Measurements from ENCODE around the gene ABCA1. TPM values are rescaled to one million over a fixed set of nuclear protein-coding genes. Genes with fewer than 3 reads are reported as not detected.
"Not testable (repeated sequence)": the region's sequence is repeated elsewhere in the genome, so short reads cannot be mapped to it uniquely, and the experiment has no call there.

Gene ABCA1
- total RNA-seq, 8 experiments from 2014 or later, result 9.1 to 103 (median 15.4) TPM

GRCh38 chr9:104935501-104935810 is 7.5 kb upstream of the ABCA1 start:
- ATAC-seq (replicated peaks in 6 of 8); H3K27ac ChIP-seq; H3K4me3 ChIP-seq; H3K4me1 ChIP-seq (replicated peaks in 1 of 2): not testable (repeated sequence)
- 20 to 100% (median 75%) methylated on average over 1 to 6 of the region's 7 CpGs; no CpG with 5 or more reads in 1 of the 10 experiments for WGBS, 10 experiments
- in situ Hi-C loops (cut with MboI; ENCODE audit: low pct_unique_long_range_greater_than_20kb in 2 of 9, low sequenced_read_pairs in 9 of 9, unreplicated experiment in 9 of 9), result loop anchor here in 4 of 9 experiments (10.0 to 25.0 kb wide), 4 partner anchors 59 to 302 kb away; partner anchors contain the start of gene SLC44A1 (in 1 of the 4)

- in situ Hi-C loops (cut with MboI; ENCODE audit: low pct_unique_long_range_greater_than_20kb in 2 of 9, low sequenced_read_pairs in 9 of 9, unreplicated experiment in 9 of 9), result loop anchor here in 4 of 9 experiments (10.0 to 25.0 kb wide), 4 partner anchors 60 to 302 kb away; partner anchors contain the start of gene SLC44A1 (in 1 of the 4)
- ATAC-seq (replicated peaks in 6 of 8), result no peak
- Histone ChIP-seq H3K4me1 (replicated peaks in 1 of 2) (peaks cover 0 to 4% of the 10 kb centered on the region in 2 donors), H3K4me3 (no peak overlapping the region), H3K27ac (no peak overlapping the region)
- WGBS, 10 experiments, result 53 to 89% (median 64%) methylated on average over 1 to 2 of the region's 2 CpGs; no CpG with 5 or more reads in 3 of the 10 experiments
These were observed 6.9 kb upstream of the ABCA1 start for GRCh38 chr9:104934691-104935500.

GRCh38 chr9:104933091-104933490 is 5.1 kb upstream of the ABCA1 start:
- not testable (repeated sequence) for H3K4me3 ChIP-seq; H3K27ac ChIP-seq; ATAC-seq (replicated peaks in 6 of 8)
- peaks cover 5 to 11% of the 10 kb centered on the region in 2 donors for H3K4me1 ChIP-seq (replicated peaks in 1 of 2)
- in situ Hi-C loops (cut with MboI; ENCODE audit: low pct_unique_long_range_greater_than_20kb in 2 of 9, low sequenced_read_pairs in 9 of 9, unreplicated experiment in 9 of 9), result loop anchor here in 4 of 9 experiments (10.0 to 25.0 kb wide), 4 partner anchors 62 to 304 kb away; partner anchors contain the start of gene SLC44A1 (in 1 of the 4)
- 94 to 100% (median 100%) methylated on average over 1 to 2 of the region's 2 CpGs; no CpG with 5 or more reads in 3 of the 10 experiments for WGBS, 10 experiments

- WGBS, 10 experiments, result 78 to 100% (median 98%) methylated on average over 1 to 3 of the region's 4 CpGs
- Histone ChIP-seq H3K4me3 (no peak overlapping the region), H3K27ac (no peak overlapping the region), H3K4me1 (replicated peaks in 1 of 2) (peaks cover 5 to 11% of the 10 kb centered on the region in 2 donors)
- no peak for ATAC-seq (replicated peaks in 6 of 8)
- in situ Hi-C loops (cut with MboI; ENCODE audit: low pct_unique_long_range_greater_than_20kb in 2 of 9, low sequenced_read_pairs in 9 of 9, unreplicated experiment in 9 of 9), result loop anchor here in 4 of 9 experiments (10.0 to 25.0 kb wide), 4 partner anchors 64 to 306 kb away; partner anchors contain the start of gene SLC44A1 (in 1 of the 4)
These were observed 3.3 kb upstream of the ABCA1 start for GRCh38 chr9:104931256-104931655.

- in situ Hi-C loops (cut with MboI; ENCODE audit: low pct_unique_long_range_greater_than_20kb in 2 of 9, low sequenced_read_pairs in 9 of 9, unreplicated experiment in 9 of 9), result loop anchor here in 3 of 9 experiments (10.0 to 25.0 kb wide), 5 partner anchors 90 to 487 kb away; partner anchors contain the start of gene SLC44A1 (in 2 of the 3)
- WGBS, 10 experiments, result 0 to 26% (median 3%) methylated on average over 1 to 18 of the region's 44 CpGs; no CpG with 5 or more reads in 3 of the 10 experiments
- Histone ChIP-seq H3K4me1 (replicated peaks in 1 of 2) (peaks cover 5 to 14% of the 10 kb centered on the region in 2 donors), H3K27ac (peak overlapping the region; percentile 41 to 71), H3K4me3 (peak overlapping the region; percentile 37 to 86 (median 61))
- ATAC-seq (replicated peaks in 6 of 8), result peak; percentile 7 to 32 (median 20)
These were observed 591 bp downstream of the ABCA1 start for GRCh38 chr9:104927216-104927911.

- ATAC-seq (replicated peaks in 6 of 8), result no peak
- Histone ChIP-seq H3K4me3 (no peak overlapping the region), H3K27ac (no peak overlapping the region), H3K4me1 (replicated peaks in 1 of 2) (peaks cover 2 to 8% of the 10 kb centered on the region in 2 donors)
- in situ Hi-C loops (cut with MboI; ENCODE audit: low pct_unique_long_range_greater_than_20kb in 2 of 9, low sequenced_read_pairs in 9 of 9, unreplicated experiment in 9 of 9), result loop anchor here in 3 of 9 experiments (10.0 to 25.0 kb wide), 3 partner anchors 214 to 491 kb away; partner anchors contain the start of gene SLC44A1 (in 1 of the 3)
- WGBS, 10 experiments, result 17 to 100% (median 82%) methylated on average over 1 to 3 of the region's 4 CpGs; no CpG with 5 or more reads in 3 of the 10 experiments
These were observed 4.2 kb downstream of the ABCA1 start for GRCh38 chr9:104923740-104924139.

GRCh38 chr9:104923289-104923688 is 4.7 kb downstream of the ABCA1 start:
- H3K27ac ChIP-seq, result no peak overlapping the region
- WGBS, 10 experiments, result 67 to 100% (median 94%) methylated on average over 1 to 2 of the region's 2 CpGs
- H3K4me3 ChIP-seq, result no peak overlapping the region
- ATAC-seq (replicated peaks in 6 of 8), result no peak
- H3K4me1 ChIP-seq (replicated peaks in 1 of 2), result peaks cover 0 to 3% of the 10 kb centered on the region in 2 donors
- in situ Hi-C loops (cut with MboI; ENCODE audit: low pct_unique_long_range_greater_than_20kb in 2 of 9, low sequenced_read_pairs in 9 of 9, unreplicated experiment in 9 of 9), result loop anchor here in 3 of 9 experiments (10.0 to 25.0 kb wide), 3 partner anchors 214 to 492 kb away; partner anchors contain the start of gene SLC44A1 (in 1 of the 3)

- not testable (repeated sequence) for ATAC-seq (replicated peaks in 6 of 8); H3K27ac ChIP-seq; H3K4me1 ChIP-seq (replicated peaks in 1 of 2); H3K4me3 ChIP-seq
- WGBS, 10 experiments, result 50 to 96% (median 79%) methylated on average over 1 to 6 of the region's 7 CpGs; no CpG with 5 or more reads in 2 of the 10 experiments
- in situ Hi-C loops (cut with MboI; ENCODE audit: low pct_unique_long_range_greater_than_20kb in 2 of 9, low sequenced_read_pairs in 9 of 9, unreplicated experiment in 9 of 9), result loop anchor here in 3 of 9 experiments (10.0 to 25.0 kb wide), 3 partner anchors 215 to 492 kb away; partner anchors contain the start of gene SLC44A1 (in 1 of the 3)
These were observed 5.2 kb downstream of the ABCA1 start for GRCh38 chr9:104922748-104923147.

GRCh38 chr9:104921067-104921741 is 6.8 kb downstream of the ABCA1 start:
- no peak for ATAC-seq (replicated peaks in 6 of 8)
- in situ Hi-C loops (cut with MboI; ENCODE audit: low pct_unique_long_range_greater_than_20kb in 2 of 9, low sequenced_read_pairs in 9 of 9, unreplicated experiment in 9 of 9), result loop anchor here in 3 of 9 experiments (10.0 to 25.0 kb wide), 3 partner anchors 216 to 494 kb away; partner anchors contain the start of gene SLC44A1 (in 1 of the 3)

GRCh38 chr9:104915753-104916152 is 12.2 kb downstream of the ABCA1 start:
- in situ Hi-C loops (cut with MboI; ENCODE audit: low pct_unique_long_range_greater_than_20kb in 2 of 9, low sequenced_read_pairs in 9 of 9, unreplicated experiment in 9 of 9), result loop anchor here in 1 of 9 experiments (25.0 kb wide), 1 partner anchor 222 kb away; no protein-coding TSS in a partner anchor
- no peak overlapping the region for H3K4me3 ChIP-seq
- no peak overlapping the region for H3K27ac ChIP-seq

More at GRCh38 chr9:104921067-104921741, 6.8 kb downstream of the ABCA1 start:
- H3K4me1 ChIP-seq (replicated peaks in 1 of 2), result peaks cover 0 to 3% of the 10 kb centered on the region in 2 donors
- 78 to 100% (median 93%) methylated on average over 1 to 3 of the region's 3 CpGs for WGBS, 10 experiments
- no peak overlapping the region for H3K4me3 ChIP-seq
- H3K27ac ChIP-seq, result no peak overlapping the region

GRCh38 chr9:104915049-104915448 is 12.9 kb downstream of the ABCA1 start:
- Histone ChIP-seq H3K27ac (no peak overlapping the region), H3K4me1 (replicated peaks in 1 of 2) (peaks cover 0 to 22% of the 10 kb centered on the region in 2 donors), H3K4me3 (no peak overlapping the region)
- in situ Hi-C loops (cut with MboI; ENCODE audit: low pct_unique_long_range_greater_than_20kb in 2 of 9, low sequenced_read_pairs in 9 of 9, unreplicated experiment in 9 of 9), result loop anchor here in 1 of 9 experiments (25.0 kb wide), 1 partner anchor 222 kb away; no protein-coding TSS in a partner anchor
- peak in 1 of 8 experiments; percentile 28 for ATAC-seq (replicated peaks in 6 of 8)
- 27 to 90% (median 80%) methylated on average over 1 to 7 of the region's 7 CpGs; no CpG with 5 or more reads in 2 of the 10 experiments for WGBS, 10 experiments

More at GRCh38 chr9:104915753-104916152, 12.2 kb downstream of the ABCA1 start:
- peaks cover 0 to 21% of the 10 kb centered on the region in 2 donors for H3K4me1 ChIP-seq (replicated peaks in 1 of 2)
- WGBS, 10 experiments, result 33 to 94% (median 83%) methylated on average over 1 to 3 of the region's 3 CpGs; no CpG with 5 or more reads in 2 of the 10 experiments
- ATAC-seq (replicated peaks in 6 of 8), result peak in 1 of 8 experiments; percentile 28

Data from motor neuron (in vitro differentiated cells).